ENCODE measurements around the gene ITSN1.
"Not testable (repeated sequence)": the region's sequence is repeated elsewhere in the genome, so short reads cannot be mapped to it uniquely, and the experiment has no call there.

Gene ITSN1

GRCh38 chr21:33841561-33841960 is 199.3 kb downstream of the ITSN1 start:
- no peak for DNase-seq (ENCODE audit: low spot score)

GRCh38 chr21:33843216-33843615 is 200.9 kb downstream of the ITSN1 start:
- no peak for DNase-seq (ENCODE audit: low spot score)

GRCh38 chr21:33844104-33844889 is 202.0 kb downstream of the ITSN1 start:
- DNase-seq (ENCODE audit: low spot score), result no peak

- DNase-seq (ENCODE audit: low spot score), result no peak
Observed at GRCh38 chr21:33844890-33845205, 202.5 kb downstream of the ITSN1 start.

- DNase-seq (ENCODE audit: low spot score), result no peak
Observed at GRCh38 chr21:33846141-33846540, 203.8 kb downstream of the ITSN1 start.

- DNase-seq (ENCODE audit: low spot score), result no peak
Observed at GRCh38 chr21:33847588-33848248, 205.4 kb downstream of the ITSN1 start.

GRCh38 chr21:33848249-33848953 is 206.1 kb downstream of the ITSN1 start:
- DNase-seq (ENCODE audit: low spot score), result no peak

GRCh38 chr21:33849834-33850233 is 207.5 kb downstream of the ITSN1 start:
- no peak for DNase-seq (ENCODE audit: low spot score)

GRCh38 chr21:33850401-33850800 is 208.1 kb downstream of the ITSN1 start:
- DNase-seq (ENCODE audit: low spot score), result no peak

- DNase-seq (ENCODE audit: low spot score), result no peak
Observed at GRCh38 chr21:33850985-33851384, 208.7 kb downstream of the ITSN1 start.

GRCh38 chr21:33852485-33852884 is 210.2 kb downstream of the ITSN1 start:
- no peak for DNase-seq (ENCODE audit: low spot score)

- no peak for DNase-seq (ENCODE audit: low spot score)
Observed at GRCh38 chr21:33854604-33855003, 212.3 kb downstream of the ITSN1 start.

GRCh38 chr21:33855190-33855589 is 212.9 kb downstream of the ITSN1 start:
- DNase-seq (ENCODE audit: low spot score), result no peak

GRCh38 chr21:33856893-33857527 is 214.7 kb downstream of the ITSN1 start:
- no peak for DNase-seq (ENCODE audit: low spot score)

- DNase-seq (ENCODE audit: low spot score), result no peak
Observed at GRCh38 chr21:33857846-33858666, 215.8 kb downstream of the ITSN1 start.

- DNase-seq (ENCODE audit: low spot score), result no peak
Observed at GRCh38 chr21:33858667-33859372, 216.5 kb downstream of the ITSN1 start.

- DNase-seq (ENCODE audit: low spot score), result no peak
Observed at GRCh38 chr21:33859373-33860102, 217.2 kb downstream of the ITSN1 start.

GRCh38 chr21:33860332-33860879 is 218.1 kb downstream of the ITSN1 start:
- DNase-seq (ENCODE audit: low spot score), result no peak

GRCh38 chr21:33861125-33861524 is 218.8 kb downstream of the ITSN1 start:
- no peak for DNase-seq (ENCODE audit: low spot score)

GRCh38 chr21:33863191-33863590 is 220.9 kb downstream of the ITSN1 start:
- DNase-seq (ENCODE audit: low spot score), result not testable (repeated sequence)

Measured in HuH-7.5 (cell line).